Middle frontal gyrus (tissue), 1 donor: ENCODE data around the gene TSACC.
"Not testable (repeated sequence)": the region's sequence is repeated elsewhere in the genome, so short reads cannot be mapped to it uniquely, and the experiment has no call there.

ENCODE experiments used
- DNase-seq: peaks from one replicate; pipeline ENCODE4 v3.0.0-alpha.2; 2015; ENCODE audit warnings: low spot score; ENCODE audit errors: extremely low spot score

Gene TSACC

DNA sequence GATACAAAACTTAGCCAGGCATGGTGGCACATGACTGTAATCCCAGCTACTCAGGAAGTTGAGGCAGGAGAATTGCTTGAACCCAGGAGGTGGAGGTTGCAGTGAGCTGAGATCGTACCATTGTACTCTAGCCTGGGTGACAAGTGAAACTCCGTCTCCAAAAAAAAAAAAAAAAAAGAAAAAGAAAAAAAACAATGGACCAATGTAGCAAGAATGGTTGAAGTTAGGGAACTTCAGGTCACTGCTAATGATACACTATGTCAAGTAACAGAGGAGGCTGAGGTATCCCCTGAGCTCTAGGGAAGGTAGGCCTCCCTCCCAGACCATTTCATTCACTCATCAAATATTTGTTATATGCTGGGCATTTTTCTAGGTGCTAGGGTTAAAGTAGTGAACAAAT lies 7.7 kb downstream of the TSACC start:
- DNase-seq: not testable (repeated sequence)

DNA sequence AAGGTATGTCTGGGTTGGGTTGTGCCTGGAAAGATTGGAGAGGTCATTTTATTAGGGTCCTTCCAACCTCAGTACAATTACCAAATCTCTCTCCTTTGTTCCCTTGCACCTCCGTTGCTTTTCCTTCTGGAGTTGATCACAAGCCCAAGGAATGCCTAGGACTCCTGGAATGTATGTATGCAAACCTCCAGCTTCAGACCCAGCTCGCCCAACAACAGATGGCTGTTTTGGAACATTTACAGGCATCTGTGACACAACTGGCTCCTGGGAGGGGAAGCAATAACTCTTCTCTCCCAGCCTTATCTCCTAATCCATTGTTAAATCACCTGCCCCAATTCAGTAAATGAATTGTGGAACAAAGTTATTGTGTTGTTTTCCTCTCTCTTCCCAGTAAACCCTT lies 8.3 kb downstream of the TSACC start:
- no peak for DNase-seq

DNA sequence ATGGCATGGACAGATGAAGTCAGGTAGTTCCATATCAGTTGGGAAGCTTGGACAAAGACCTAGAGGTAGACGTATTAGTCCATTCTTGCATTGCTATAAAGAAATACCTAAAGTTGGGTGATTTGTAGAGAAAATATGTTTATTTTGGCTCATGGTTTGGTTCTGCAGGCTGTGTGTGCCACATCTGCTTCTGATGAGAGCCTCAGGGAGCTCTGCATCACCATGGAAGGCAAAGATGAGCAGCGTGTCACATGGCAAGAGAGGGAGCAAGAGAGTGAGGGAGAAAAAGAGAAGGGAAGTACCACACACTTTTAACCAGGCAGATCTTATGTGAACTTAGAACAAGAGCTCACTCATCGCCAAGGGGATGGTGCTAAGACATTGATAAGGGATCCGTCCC lies 9.0 kb downstream of the TSACC start:
- DNase-seq: no peak

DNA sequence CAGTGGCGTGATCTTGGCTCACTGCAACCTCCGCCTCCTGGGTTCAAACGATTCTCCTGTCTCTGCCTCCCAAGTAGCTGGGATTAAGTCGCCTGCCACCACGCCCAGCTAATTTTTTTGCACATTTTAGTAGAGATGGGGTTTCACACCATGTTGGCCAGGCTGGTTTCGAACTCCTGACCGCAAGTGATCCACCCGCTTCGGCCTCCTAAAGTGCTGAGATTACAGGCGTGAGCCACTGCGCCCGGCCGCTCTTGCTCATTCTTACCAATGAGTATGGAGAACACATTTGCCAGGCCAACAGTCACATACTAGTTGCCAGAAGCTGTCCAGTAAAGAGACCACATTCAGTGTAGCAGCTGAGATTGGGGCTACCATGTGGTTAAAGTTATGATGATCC lies 14.2 kb downstream of the TSACC start:
- not testable (repeated sequence) for DNase-seq

DNA sequence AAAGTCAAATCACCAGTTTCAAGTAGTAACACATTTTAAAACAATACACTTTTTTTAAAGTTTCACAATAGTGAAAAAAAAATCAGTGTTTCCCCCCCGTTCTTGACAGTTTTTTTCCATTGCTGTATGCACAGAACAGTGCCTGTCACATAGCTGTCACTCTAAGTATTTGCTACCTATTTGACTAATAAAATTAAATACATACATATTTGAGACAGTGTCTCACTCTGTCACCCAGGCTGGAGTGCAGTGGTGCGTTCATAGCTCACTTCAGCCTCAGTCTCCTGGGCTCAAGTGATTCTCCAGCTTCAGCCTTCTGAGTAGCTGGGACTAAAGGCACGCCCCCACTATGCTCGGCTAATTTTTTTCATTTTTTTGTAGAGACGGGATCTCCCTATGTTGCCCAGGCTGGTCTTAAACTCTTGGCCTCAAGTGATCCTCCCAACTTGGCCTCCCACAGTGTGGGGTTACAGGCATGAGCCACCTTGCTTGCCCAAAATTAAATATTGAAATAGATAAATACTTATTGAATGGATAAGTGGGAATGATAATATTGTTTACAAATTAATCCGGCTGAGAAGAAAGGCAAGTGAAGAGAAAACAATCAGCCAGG lies 18.0 kb downstream of the TSACC start:
- no peak for DNase-seq

DNA sequence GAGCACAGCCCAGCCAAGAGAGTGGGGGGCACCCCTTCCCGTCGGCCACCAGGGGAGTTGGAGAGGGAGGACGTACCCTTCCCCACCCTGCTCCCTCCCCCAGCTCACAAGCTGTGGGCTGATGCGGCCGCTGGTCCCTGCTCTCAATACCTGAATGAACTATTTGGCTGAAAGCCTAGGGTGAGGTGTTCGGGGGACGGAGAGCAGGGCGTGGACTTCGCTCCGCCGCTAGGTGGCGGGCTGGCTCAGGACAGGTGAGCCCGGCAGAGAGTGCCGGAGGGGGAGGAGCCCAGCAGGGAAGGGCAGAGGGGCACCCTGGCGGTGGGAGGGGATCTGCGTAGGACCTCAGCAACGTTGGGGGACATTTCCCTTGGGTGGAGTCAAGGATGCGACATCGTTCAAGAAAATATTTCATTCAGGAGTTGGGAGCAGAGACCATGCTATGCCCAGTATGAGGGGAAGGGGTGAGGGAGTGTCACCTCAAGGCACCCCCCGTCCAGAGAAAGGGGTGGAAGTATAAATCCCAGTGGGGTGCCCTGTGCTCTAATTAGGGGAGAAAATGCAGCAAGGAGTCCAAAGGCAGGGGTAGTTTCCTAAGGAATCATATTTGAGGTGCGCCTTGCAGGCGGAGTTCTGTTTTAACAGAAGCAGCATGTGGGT lies 18.7 kb downstream of the TSACC start:
- no peak for DNase-seq

DNA sequence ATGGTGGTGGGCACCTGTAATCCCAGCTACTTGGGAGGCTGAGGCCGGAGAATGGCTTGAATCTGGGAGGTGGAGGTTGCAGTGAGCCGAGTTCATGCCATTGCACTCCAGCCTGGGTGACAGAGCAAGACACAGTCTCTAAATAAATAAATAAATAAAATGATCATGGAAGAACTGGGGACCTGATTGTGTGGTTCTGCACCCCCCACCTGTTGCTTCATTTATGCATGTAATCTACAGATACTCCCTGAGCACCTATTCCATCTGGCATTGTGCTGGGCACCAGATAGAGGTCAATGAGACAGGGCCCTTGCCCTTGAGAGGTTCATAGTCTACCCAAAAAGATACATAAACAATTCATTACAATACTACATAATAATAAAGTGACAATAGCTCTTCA lies 19.7 kb downstream of the TSACC start:
- DNase-seq: no peak

DNA sequence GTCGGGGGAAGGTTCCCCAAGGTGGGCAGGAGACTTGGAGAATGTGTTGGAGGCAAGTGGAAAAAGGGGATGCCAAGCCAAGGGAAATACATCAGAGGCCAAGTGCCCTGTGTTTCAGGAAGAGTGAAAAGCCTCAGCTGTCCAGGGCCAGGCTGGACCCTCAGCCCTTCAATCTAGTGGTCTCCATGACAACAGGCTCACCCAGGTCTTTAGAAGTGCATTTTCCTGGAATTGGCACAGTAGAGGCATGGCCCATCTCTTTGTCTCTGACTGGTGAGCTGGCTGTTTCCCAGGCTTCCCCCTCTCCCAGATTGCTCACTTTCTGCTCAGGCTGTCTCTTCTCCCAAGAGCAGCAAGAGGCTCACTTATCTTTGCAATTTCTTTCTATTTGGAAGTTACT lies 20.3 kb downstream of the TSACC start:
- DNase-seq: no peak

DNA sequence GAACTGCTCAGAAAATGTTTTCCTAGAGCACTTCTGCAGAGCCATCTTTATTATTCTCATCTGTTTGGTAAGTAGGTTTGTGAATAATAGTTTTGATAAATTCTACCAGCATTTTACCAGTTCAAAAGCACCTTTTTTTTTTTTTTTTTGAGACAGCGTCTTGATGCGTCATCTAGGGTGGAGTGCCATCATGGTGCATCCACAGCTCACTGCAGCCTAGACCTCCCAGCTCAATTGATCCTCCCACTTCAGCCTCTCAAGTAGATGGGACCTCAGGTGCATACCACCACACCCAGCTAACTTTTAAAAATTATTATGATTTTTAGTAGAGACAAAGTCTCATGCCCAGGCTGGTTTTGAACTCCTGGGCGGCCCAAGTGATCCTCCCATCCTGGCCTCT lies 20.9 kb downstream of the TSACC start:
- no peak for DNase-seq

DNA sequence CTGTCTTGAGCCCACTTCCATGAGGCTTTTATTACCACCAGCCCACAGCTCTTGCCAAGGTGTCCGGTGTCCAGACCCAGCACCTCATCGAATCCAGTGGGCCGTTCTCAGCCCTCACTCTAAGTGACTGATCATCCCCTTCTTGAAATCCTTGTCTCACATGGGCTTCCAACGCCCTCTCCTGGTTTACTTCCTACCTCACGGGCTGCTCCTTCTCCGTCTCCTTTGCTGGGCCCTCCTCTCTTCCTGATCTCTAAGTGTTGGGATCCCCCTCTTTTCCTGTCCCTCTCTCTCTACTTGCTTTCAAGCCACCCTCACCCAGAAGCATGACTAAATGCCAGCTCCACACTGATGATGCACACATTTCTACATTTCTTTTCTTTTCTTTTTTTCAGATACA lies 21.6 kb downstream of the TSACC start:
- DNase-seq: no peak

DNA sequence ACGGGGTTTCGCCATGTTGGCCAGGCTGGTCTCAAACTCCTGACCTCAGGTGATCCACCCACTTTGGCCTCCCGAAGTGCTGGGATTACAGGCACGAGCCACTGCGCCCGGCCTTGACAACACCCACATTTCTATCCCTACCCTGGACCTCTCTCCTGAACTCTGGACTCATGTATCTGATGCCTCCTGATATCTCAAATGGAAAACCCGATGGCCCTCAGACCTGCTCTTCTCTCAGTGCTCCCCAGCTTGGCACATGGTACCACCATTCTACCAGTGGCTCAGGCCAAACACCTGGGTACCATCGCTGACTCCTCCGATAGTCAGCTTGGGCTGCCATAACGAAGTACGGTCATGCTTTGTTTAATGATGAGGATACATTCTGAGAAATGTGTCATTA lies 22.2 kb downstream of the TSACC start:
- DNase-seq: no peak

DNA sequence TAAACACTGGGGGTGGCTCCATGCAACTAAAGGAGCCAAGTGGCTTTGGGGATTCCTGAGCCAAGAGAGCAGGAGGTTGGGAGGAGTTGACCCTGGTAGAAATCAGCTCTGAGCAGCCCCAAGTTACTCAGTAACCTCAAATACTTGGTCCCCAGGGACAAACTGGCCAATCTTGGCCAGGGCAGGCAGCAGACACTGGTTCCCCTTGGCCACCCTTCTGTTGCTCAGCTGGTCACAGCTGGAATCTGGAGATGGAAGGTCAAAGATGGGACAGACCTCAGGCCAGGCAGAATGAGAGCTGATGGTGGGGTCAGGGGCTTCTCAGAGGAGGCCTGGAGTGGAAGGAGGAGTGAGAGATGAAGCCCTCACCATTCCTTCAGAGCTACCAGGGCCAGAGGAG lies 27.4 kb downstream of the TSACC start:
- DNase-seq: no peak

DNA sequence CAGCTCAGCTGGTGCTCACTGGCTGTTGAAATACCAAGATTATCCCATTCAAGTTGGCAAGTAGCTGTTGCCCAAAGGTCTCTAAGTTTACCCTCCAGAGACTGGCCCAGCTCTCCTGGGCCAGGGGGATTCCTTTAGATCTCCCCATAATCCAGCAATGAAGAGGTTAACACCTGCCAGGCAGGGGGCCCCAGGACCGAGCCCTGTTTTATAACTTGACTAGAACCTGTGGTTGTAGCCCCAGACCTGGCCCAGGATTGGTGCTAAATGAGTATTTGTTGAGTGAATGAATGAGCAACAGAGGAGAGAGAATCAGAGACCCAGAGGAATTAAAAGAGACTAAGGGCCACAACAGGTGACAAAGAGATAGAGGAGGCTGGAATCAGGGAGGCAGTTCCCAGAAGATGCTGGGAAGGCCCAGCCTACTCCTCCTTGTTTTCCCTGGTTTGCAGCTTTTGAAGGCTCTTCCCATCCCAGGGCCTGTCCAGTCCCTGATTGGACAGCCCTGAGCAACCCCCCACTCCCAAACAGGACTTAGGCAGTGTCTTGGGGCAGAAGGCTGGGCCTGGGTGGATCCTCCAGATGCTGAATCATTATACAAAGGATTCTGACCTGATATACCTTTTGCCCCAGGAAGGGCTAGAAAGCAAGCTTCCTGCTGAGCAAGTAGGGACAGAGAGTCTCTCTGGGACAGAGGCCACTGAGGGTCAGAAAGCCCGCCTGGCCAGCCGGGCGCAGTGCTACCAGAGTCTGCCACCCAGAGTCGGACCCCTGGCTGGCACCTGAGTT lies 28.2 kb downstream of the TSACC start:
- no peak for DNase-seq

DNA sequence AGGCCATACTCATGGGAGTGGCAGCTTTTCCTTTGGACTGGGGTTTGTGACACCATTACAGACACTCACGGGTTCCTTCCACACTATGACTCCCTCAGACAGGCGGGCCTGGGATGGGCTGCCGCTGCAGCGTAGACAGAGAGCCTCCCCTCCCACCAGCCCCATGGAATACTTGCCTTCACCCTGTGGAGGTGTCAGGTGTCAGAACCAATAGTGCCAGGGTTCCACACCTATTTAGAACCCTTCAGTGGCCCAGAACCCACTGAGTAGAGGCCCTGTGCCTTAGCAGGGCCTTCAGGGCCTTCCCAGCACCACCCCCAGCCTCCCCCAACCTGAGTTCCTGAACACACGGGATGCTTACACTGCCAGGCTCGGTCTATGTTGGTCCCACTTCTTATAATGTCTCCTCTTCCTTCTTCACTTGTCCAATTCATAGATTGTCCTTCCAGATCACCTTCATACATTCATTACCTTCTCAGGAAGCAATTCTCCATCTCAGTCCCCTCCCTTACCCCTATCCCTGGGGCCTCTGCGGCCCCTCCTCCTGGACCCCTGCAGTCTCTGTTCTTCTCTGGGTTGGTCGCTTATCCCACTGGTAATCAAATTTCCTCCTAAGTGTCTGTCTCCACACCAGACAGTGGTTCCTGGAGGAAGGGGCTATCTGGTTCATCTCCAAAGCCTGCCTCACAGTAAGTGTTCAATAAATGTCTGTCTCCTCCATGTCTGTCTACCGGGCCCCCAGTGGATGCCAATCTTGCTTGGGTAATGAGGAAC lies 29.2 kb downstream of the TSACC start:
- no peak for DNase-seq

DNA sequence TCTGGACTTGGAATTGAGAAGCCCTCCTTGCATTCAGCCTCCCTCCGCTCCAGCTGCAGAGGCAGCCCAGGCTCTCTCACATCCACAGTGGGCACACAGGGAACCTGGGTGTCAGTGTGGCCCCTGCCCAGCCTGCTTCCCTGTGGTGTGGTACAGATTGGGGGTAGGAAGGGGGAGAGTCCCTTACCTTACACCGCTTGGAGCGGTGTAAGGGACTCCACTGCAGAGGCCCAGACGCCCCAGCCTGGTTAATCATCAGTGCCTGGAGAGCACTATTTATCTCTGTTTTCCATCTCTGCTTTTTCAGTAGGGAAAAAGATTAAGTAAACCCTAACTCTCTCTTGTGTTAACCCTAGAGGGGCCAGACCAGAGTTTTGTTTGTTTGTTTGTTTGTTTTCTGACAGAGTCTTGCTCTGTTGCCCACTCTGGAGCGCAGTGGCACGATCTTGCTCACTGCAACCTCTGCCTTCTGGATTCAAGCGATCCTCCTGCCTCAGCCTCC lies 29.9 kb downstream of the TSACC start:
- DNase-seq: no peak

DNA sequence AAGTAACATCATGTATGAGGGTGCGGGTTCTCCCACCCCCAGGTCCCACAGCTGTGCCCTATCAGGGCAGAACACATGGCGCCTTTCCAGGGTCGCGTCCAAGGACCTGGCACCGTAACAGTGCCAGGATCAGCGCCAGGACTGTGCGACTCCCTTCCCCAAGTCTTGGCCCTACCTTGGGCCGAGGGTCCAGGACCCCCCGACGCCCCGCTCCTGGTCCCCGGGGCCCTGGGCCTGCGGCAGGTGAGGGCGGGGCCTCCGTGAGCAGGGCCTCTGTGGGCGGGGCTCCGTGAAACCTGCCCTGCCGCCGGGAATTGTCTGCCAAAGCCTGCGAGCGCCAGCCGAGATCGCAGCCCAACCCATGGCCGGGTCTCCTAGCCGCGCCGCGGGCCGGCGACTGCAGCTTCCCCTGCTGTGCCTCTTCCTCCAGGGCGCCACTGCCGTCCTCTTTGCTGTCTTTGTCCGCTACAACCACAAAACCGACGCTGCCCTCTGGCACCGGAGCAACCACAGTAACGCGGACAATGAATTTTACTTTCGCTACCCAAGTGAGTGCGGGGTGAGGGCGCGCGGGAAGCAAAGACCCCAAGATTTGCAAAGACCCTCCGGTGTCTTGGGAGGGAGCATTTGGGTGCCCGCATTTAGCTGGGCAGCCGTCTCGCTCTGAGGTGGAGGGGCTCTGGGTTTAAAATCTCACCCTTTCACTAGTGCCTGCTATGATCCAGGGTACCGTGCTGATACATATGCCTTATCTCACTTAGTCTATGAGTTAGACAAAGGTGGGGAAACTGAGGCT lies 30.8 kb downstream of the TSACC start, which contains the start of gene RHBG:
Gene RHBG (plus strand): TSS at position 323 of the 796 bp plus-strand sequence. CDS start 39 bp downstream, at position 362.
- no peak for DNase-seq

DNA sequence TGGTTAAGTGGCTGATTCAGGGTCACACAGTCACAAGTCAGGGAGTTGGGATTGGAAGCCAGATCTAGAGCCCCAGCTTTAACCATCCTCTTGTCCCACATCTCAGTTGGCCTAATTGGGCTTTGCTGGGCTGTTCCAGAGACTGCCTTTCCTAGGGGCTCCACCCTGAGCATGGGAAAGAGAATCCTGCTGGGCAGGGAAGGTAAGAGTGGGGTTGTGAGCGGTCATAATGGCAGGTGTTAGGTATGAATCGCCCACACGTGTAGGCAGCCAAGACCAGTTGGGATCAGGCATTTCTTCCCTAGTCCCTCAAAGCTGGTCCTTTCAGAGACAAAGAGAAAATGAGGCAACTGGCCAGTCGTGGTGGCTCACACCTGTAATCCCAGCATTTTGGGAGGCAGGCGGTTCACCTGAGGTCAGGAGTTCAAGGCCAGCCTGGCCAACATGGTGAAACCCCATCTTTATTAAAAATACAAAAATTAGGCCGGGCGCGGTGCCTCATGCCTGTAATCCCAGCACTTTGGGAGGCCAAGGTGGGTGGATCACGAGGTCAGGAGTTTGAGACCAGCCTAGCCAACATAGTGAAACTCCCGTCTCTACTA lies 31.5 kb downstream of the TSACC start:
- DNase-seq: not testable (repeated sequence)

DNA sequence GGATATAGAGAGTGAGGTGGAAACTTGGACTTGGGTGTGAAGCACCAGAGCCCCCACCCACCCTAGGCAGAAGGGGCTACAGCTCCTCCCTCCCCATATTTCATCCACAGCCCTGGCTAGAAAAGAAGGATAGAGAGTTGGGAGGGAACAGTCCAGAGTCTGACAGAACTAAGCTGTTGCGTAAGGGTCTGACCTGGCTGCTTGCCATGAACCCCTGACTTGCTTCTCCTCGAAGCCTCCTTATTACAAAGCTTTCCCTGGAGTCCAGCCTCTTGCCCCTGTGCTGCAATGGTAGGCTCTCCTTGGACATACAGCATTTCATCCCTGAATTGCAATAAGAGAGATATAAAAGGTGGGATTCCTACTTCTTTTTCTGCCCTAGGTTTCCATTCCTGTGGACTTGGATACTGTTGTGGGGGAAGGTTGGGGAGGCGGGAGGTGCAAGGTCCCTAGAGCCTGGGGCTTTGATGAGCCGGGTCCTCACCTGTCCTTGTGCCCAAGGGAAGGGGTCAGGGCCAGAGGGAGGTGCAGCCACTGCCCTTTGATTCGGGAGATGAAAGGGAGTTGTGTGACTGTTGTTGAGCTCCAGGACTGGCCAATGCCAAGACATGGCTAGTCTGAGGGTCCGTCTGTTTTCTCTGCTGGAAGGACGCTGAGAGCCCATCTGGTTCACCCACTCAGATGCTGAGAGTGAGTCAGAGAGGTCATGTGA lies 33.4 kb downstream of the TSACC start:
- no peak for DNase-seq

DNA sequence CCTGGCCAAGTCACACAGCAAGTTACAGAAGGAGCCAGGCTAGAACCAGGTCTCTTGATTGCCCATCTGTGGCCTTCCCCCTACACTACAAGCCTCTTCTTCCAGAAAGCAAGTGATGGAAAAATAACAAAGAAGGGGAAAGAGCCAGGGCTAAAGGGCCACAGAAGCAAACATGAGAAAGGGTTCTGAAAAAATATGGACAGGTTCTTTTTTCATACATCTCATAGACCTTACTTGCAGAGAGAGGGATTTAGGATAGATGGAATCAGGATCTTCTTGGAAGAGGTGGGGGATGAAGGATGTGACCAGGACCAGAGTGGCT lies 33.9 kb downstream of the TSACC start:
- no peak for DNase-seq

DNA sequence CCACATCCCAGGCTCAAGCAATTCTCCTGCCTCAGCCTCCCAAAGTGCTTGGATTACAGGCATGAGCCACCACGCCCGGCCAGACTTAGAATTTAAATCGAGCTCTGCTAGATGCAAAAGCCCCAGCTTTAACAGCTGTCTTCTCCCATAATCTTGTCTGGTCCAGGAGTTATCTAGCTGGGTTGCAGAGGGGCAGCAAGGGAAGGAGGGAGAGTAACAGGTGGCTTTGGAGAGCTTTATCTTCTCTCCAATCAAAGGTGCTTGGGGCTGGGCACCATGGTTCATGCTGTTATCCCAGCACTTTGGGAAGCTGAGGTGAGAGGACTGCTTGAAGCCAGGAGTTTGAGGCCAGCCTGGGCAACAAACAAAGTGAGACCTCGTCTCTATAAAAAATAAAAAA lies 34.5 kb downstream of the TSACC start:
- no peak for DNase-seq
